PFSK-1 (cell line): Measurements from ENCODE around the gene MGAT3.

Source experiments
- POLR2AphosphoS5 ChIP-seq: IDR thresholded peaks from 2 replicates; pipeline ENCODE4 v1.6.1; 2012; ENCODE audit warnings: low read depth, mild to moderate bottlenecking, control low read depth, low read length, moderate library complexity
- TAF1 ChIP-seq: IDR thresholded peaks from 2 replicates; pipeline ENCODE4 v1.6.1; 2012; ENCODE audit warnings: low read length, control low read depth, borderline replicate concordance; ENCODE audit not compliant: insufficient read depth
- TF ChIP-seq, protein P1 (sequence below), 2 experiments: IDR thresholded peaks; 2 replicates each; pipeline versions ENCODE4 v1.6.1 to v1.8.0; 2011 to 2012; ENCODE audit warnings: low read depth in 2 of 2, low read length in 2 of 2, control low read depth in 1 of 2, inconsistent platforms in 1 of 2, mild to moderate bottlenecking in 1 of 2, moderate library complexity in 1 of 2; ENCODE audit not compliant: insufficient read depth in 1 of 2

- TF ChIP-seq TAF1 (no peak), POLR2AphosphoS5 (no peak)
- TF ChIP-seq, protein P1, sequence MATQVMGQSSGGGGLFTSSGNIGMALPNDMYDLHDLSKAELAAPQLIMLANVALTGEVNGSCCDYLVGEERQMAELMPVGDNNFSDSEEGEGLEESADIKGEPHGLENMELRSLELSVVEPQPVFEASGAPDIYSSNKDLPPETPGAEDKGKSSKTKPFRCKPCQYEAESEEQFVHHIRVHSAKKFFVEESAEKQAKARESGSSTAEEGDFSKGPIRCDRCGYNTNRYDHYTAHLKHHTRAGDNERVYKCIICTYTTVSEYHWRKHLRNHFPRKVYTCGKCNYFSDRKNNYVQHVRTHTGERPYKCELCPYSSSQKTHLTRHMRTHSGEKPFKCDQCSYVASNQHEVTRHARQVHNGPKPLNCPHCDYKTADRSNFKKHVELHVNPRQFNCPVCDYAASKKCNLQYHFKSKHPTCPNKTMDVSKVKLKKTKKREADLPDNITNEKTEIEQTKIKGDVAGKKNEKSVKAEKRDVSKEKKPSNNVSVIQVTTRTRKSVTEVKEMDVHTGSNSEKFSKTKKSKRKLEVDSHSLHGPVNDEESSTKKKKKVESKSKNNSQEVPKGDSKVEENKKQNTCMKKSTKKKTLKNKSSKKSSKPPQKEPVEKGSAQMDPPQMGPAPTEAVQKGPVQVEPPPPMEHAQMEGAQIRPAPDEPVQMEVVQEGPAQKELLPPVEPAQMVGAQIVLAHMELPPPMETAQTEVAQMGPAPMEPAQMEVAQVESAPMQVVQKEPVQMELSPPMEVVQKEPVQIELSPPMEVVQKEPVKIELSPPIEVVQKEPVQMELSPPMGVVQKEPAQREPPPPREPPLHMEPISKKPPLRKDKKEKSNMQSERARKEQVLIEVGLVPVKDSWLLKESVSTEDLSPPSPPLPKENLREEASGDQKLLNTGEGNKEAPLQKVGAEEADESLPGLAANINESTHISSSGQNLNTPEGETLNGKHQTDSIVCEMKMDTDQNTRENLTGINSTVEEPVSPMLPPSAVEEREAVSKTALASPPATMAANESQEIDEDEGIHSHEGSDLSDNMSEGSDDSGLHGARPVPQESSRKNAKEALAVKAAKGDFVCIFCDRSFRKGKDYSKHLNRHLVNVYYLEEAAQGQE (IDR thresholded peaks at IDR 0.05; ENCODE audit: insufficient read depth in 1 of 2, low read depth in 2 of 2, low read length in 2 of 2), result no peak
Measured at GRCh38 chr22:39446239-39446721, 10.5 kb upstream of the MGAT3 start.
